AG04449 (cell line): Measurements from ENCODE around the gene CDH18.

ENCODE experiments used
- CTCF ChIA-PET: fragments of 350-600 bp; formaldehyde crosslinking; extraction: SDS; loops from one replicate; lab custom pipeline; 2021; ENCODE audit warnings: antibody characterized with exemption; lab: Yijun Ruan, JAX
- POLR2A ChIA-PET: fragments of 400-600, 350-600 bp; formaldehyde crosslinking; extraction: SDS; loops from one replicate; lab custom pipeline; 2020; ENCODE audit warnings: antibody characterized with exemption, inconsistent platforms; lab: Yijun Ruan, JAX
- DNase-seq: peaks from one replicate; pipeline ENCODE4 v3.0.0-alpha.2; 2010; ENCODE audit warnings: low read depth, low spot score
- H3K4me3 ChIP-seq: 2 replicates; pipeline ENCODE4 v1.5.1; 2011; ENCODE audit warnings: low read depth, mild to moderate bottlenecking, control low read depth, low read length
- TF ChIP-seq, protein P1 (sequence below): IDR thresholded peaks from one replicate; pipeline ENCODE4 v1.5.1; 2011; ENCODE audit warnings: mild to moderate bottlenecking, moderate library complexity, low read length, control low read depth, inconsistent platforms; ENCODE audit not compliant: insufficient read depth; ENCODE audit errors: missing control alignments

Gene CDH18, protein sequence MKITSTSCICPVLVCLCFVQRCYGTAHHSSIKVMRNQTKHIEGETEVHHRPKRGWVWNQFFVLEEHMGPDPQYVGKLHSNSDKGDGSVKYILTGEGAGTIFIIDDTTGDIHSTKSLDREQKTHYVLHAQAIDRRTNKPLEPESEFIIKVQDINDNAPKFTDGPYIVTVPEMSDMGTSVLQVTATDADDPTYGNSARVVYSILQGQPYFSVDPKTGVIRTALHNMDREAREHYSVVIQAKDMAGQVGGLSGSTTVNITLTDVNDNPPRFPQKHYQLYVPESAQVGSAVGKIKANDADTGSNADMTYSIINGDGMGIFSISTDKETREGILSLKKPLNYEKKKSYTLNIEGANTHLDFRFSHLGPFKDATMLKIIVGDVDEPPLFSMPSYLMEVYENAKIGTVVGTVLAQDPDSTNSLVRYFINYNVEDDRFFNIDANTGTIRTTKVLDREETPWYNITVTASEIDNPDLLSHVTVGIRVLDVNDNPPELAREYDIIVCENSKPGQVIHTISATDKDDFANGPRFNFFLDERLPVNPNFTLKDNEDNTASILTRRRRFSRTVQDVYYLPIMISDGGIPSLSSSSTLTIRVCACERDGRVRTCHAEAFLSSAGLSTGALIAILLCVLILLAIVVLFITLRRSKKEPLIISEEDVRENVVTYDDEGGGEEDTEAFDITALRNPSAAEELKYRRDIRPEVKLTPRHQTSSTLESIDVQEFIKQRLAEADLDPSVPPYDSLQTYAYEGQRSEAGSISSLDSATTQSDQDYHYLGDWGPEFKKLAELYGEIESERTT

DNA sequence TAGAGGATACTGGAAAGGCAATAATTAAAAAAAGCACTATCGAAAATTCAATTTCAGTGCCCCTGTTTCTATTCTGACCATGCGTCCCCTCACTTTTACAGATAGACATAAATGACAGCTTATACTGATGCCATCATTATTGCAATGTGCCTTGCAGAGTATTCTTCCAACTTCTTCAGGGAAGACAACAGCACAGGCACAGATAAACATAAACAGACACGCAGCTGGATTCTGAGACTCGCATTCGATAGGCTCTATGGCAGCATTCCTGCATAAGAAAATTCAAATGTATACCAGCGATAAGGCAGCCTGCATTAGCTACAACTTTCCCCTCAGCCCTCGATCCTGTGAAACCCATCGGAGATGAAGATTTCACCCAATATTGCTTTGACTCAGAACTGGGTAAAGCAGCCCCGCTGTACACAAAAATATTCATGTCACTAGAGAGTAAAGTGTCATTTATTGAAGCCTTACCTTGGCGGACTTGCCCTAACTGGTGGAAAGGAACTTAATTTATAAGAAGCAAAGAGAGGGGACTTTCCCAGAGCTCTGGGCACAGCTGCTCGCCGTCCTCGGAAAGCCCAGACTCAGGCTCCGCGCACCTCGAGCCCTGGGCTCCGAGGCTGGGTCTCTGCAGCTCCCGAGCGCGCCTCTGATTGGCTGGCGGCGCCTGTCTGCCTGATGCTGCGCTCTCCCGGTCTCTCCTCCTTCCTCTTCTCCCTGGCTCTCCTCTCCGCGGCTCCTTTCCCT lies at the start of gene CDH18:
Gene CDH18, minus strand, starts transcription at position 589 of the 750 bp plus-strand sequence. CDS start 149,214 bp downstream, outside the sequence.
- TF ChIP-seq, protein P1, sequence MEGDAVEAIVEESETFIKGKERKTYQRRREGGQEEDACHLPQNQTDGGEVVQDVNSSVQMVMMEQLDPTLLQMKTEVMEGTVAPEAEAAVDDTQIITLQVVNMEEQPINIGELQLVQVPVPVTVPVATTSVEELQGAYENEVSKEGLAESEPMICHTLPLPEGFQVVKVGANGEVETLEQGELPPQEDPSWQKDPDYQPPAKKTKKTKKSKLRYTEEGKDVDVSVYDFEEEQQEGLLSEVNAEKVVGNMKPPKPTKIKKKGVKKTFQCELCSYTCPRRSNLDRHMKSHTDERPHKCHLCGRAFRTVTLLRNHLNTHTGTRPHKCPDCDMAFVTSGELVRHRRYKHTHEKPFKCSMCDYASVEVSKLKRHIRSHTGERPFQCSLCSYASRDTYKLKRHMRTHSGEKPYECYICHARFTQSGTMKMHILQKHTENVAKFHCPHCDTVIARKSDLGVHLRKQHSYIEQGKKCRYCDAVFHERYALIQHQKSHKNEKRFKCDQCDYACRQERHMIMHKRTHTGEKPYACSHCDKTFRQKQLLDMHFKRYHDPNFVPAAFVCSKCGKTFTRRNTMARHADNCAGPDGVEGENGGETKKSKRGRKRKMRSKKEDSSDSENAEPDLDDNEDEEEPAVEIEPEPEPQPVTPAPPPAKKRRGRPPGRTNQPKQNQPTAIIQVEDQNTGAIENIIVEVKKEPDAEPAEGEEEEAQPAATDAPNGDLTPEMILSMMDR = no peak
- CTCF ChIA-PET = interaction anchor here (0.6 kb wide), 1 partner anchor 144 kb away, joined by 3 read pairs; no protein-coding TSS in a partner anchor
- no peak for DNase-seq
- H3K4me3 ChIP-seq = peak within 1 kb of the TSS; percentile 58
- POLR2A ChIA-PET = no interaction called here

DNA sequence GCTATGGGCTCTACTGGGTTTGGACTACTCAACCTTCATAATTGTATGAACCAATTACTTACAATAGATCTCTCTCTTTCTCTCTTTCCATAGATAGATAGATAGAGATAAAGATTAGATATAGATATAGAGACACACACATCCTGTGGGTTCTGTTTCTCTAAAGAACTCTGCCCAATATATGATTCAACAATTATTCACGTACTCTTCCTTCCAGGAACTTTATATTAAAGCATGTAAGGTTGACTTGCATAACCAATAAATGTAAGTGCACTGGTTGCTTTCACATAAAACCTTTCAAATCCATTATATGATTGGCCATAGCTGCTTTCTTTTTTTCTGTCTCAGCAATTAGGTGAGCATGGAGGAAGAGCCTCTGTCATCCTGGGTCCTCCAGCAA lies 46.7 kb upstream of the CDH18 start:
- no peak overlapping the region for H3K4me3 ChIP-seq
- TF ChIP-seq, protein P1 = no peak
- no peak for DNase-seq
- ChIA-PET CTCF (no interaction called here), POLR2A (no interaction called here)

DNA sequence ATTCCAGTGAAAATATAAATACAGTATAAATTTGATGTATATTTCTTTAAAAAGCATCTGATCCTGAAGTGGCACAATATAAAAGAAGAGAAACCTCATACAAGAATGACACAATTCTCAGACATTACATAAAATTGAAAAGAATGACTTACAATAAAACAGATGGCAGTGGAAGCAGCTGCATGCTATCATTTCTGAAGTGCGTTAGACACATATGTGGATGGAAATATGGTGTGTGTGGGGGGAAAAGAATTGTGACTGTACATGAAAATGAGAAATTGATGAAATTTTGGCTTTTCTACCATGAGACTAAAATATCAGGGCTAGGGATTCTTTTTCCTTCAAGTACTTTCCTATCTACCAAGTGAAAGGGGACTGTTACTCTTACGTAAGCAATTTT lies 45.9 kb upstream of the CDH18 start:
- DNase-seq = no peak
- TF ChIP-seq, protein P1 = no peak
- ChIA-PET CTCF (interaction anchor here (1.2 kb wide), 1 partner anchor 9 kb away, joined by 3 read pairs; no protein-coding TSS in a partner anchor), POLR2A (no interaction called here)
- no peak overlapping the region for H3K4me3 ChIP-seq

DNA sequence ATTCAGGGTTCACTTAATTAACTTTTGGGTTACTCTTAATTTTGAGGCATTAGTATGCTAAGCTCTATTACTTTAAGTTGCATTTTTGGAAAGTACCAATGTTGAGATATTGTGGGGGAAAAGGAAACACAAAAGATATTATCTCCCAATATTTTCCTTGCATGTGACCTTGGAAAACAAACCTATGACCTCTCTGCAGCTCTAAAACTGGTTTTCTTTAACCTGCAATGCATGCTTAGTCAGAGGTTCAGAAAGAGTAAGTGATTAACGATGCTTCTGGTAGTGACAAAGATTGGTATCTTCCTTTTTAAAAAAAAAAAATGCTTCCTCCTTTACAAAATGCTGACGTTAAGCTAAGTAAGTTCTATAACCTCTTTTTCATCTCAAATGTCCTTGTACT lies 44.9 kb upstream of the CDH18 start:
- POLR2A ChIA-PET = no interaction called here
- H3K4me3 ChIP-seq = no peak overlapping the region
- CTCF ChIA-PET = no interaction called here
- TF ChIP-seq, protein P1 = no peak
- no peak for DNase-seq

DNA sequence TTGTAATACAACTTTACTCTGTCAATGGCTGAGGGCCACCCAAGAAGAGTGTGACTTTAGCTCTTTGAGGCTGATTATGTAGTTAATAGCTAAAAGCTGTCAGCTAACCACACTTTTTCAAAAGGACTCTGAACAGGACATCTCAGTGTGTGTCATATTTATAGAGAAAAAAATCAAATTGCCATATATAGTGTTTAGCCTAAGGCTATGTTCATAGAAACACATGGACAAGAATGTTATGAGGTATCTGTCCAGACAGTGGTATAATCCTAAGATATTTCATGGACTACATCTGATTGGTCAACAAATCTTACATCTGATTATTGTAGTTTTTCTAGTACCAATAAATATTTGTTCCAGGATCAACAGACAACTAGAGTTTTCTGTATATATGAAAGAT lies 42.1 kb upstream of the CDH18 start:
- CTCF ChIA-PET = no interaction called here
- POLR2A ChIA-PET = no interaction called here
- TF ChIP-seq, protein P1 = no peak
- H3K4me3 ChIP-seq = no peak overlapping the region
- DNase-seq = no peak
